Spleen (tissue), 11 donors: Measurements from ENCODE around the gene FCRLB. TPM values are rescaled to one million over a fixed set of nuclear protein-coding genes. Genes with fewer than 3 reads are reported as not detected.

ENCODE experiments used
- DNase-seq: peaks from one replicate; pipeline ENCODE4 v3.0.0-alpha.2; 2020
- H3K27ac ChIP-seq, 8 donors: fragments of 200-600 bp; sonication (generic) in 7 of 8; 1 replicate in 4 of 8; 2 replicates in 4 of 8; pipeline versions ENCODE4 v1.5.0 to v1.8.0; 2016 to 2021; ENCODE audit warnings: inconsistent platforms in 4 of 8, mild to moderate bottlenecking in 4 of 8, moderate library complexity in 1 of 8
- H3K27me3 ChIP-seq, 7 donors: fragments of 200-600 bp; sonication (generic) in 6 of 7; replicated peaks in 1 of 7; 1 replicate in 4 of 7; 2 replicates in 3 of 7; pipeline versions ENCODE4 v1.5.0 to v1.8.0; 2016 to 2021; ENCODE audit warnings: inconsistent platforms in 3 of 7, mild to moderate bottlenecking in 1 of 7
- H3K36me3 ChIP-seq, 6 donors: fragments of 200-600 bp; sonication (generic) in 5 of 6; 1 replicate in 4 of 6; 2 replicates in 2 of 6; pipeline versions ENCODE4 v1.5.0 to v1.8.0; 2016 to 2021; ENCODE audit warnings: inconsistent platforms in 2 of 6
- H3K4me1 ChIP-seq, 6 donors: fragments of 200-600 bp; sonication (generic) in 5 of 6; 1 replicate in 3 of 6; 2 replicates in 3 of 6; pipeline versions ENCODE4 v1.5.0 to v1.8.0; 2016 to 2021; ENCODE audit warnings: inconsistent platforms in 3 of 6
- H3K4me3 ChIP-seq, 8 donors: fragments of 200-600 bp; sonication (generic) in 7 of 8; 1 replicate in 4 of 8; 2 replicates in 4 of 8; pipeline versions ENCODE4 v1.5.0 to v1.8.0; 2016 to 2021; ENCODE audit warnings: inconsistent platforms in 4 of 8, mild to moderate bottlenecking in 4 of 8, moderate library complexity in 2 of 8
- H3K9me3 ChIP-seq, 8 donors: fragments of 200-600 bp; sonication (generic) in 7 of 8; 1 replicate in 4 of 8; 2 replicates in 4 of 8; pipeline versions ENCODE4 v1.5.0 to v1.8.0; 2016 to 2021; ENCODE audit warnings: inconsistent platforms in 4 of 8
- POLR2A ChIP-seq, 3 donors: fragments of 450-650 bp; IDR thresholded peaks; one replicate each; pipeline ENCODE4 v1.5.1; 2017; ENCODE audit warnings: antibody characterized with exemption in 3 of 3, mild to moderate bottlenecking in 1 of 3
- POLR2AphosphoS5 ChIP-seq, 3 donors: sonication (generic); formaldehyde crosslinking; IDR thresholded peaks; one replicate each; pipeline ENCODE4 v1.5.1; 2017; ENCODE audit warnings: antibody characterized with exemption in 3 of 3
- WGBS, 5 donors: extraction: QIAGEN DNeasy Blood & Tissue Kit in 3 of 5; methylation state at CpG; one replicate each; pipeline versions ENCODE4 v1.1.5 to v1.1.7; 2013 to 2018; 5-methylcytosine and 5-hydroxymethylcytosine counted together
- intact Hi-C: fragments of 100-400 bp; cut with DNase I; formaldehyde crosslinking; loops from one replicate; pipeline ENCODE4 v1.15.0; 2023; ENCODE audit warnings: low total_unique reads
- polyA plus RNA-seq, 3 donors: library from polyadenylated mRNA; stranded (reverse); fragments of 200-250 nt; gene quantifications; one replicate each; pipeline ENCODE4 v1.2.1, GENCODE V29; 2013
- total RNA-seq, 7 donors: library from RNA; depleted of rRNA in 3 of 7; stranded (reverse); fragments of >200 nt in 3 of 7; fragmentation: NEBNext Ultra II Directional in 4 of 7; extraction: Animal tissue kit (Norgen Biotek cat#: 25700) in 4 of 7; gene quantifications; one replicate each; pipeline versions ENCODE4 v1.1.0 to v1.2.1, GENCODE V29; 2016 to 2021
- TF ChIP-seq, protein P1 (sequence below), 11 experiments: fragments of 200-600 bp in 7 of 11; fragments of 450-650 bp in 4 of 11; sonication (generic) in 4 of 11; IDR thresholded peaks in 8 of 11; conservative IDR thresholded peaks in 3 of 11; 1 replicate in 7 of 11; 2 replicates in 4 of 11; pipeline versions ENCODE4 v1.4.0 to v1.8.0; 2016 to 2021; ENCODE audit warnings: antibody characterized with exemption in 11 of 11, inconsistent platforms in 4 of 11, mild to moderate bottlenecking in 1 of 11
- donor health status: healthy with polysubstance abuse.
- donor health status: DM: no; HTN: no; CAD: no; lungs with moderate emphysema.
- donor health status: DM: no; HTN: no; CAD: no.
- donor health status: Bipolar disorder and iron deficiency.
- donor health status: healthy.
- donor health status: DM: no; HTN: no; CAD: no.
- donor health status: DM: yes; HTN: yes; CAD: no.

Gene FCRLB
- total and polyA plus RNA-seq, 10 donors: 1.2 to 4.3 (median 2.1) TPM

- Histone ChIP-seq H3K4me1 (no peaks in the 10 kb centered on the region), H3K9me3 (no peaks in the 10 kb centered on the region), H3K4me3 (no peak overlapping the region), H3K27me3 (peaks cover 0 to 12% (median 0%) of the 10 kb centered on the region in 7 donors), H3K36me3 (peaks cover 0 to 23% (median 2%) of the 10 kb centered on the region in 6 donors), H3K27ac (no peak overlapping the region)
- DNase-seq: no peak
- TF ChIP-seq POLR2AphosphoS5 (IDR thresholded peaks at IDR 0.05) (no peak), POLR2A (IDR thresholded peaks at IDR 0.05) (no peak)
- TF ChIP-seq, protein P1, sequence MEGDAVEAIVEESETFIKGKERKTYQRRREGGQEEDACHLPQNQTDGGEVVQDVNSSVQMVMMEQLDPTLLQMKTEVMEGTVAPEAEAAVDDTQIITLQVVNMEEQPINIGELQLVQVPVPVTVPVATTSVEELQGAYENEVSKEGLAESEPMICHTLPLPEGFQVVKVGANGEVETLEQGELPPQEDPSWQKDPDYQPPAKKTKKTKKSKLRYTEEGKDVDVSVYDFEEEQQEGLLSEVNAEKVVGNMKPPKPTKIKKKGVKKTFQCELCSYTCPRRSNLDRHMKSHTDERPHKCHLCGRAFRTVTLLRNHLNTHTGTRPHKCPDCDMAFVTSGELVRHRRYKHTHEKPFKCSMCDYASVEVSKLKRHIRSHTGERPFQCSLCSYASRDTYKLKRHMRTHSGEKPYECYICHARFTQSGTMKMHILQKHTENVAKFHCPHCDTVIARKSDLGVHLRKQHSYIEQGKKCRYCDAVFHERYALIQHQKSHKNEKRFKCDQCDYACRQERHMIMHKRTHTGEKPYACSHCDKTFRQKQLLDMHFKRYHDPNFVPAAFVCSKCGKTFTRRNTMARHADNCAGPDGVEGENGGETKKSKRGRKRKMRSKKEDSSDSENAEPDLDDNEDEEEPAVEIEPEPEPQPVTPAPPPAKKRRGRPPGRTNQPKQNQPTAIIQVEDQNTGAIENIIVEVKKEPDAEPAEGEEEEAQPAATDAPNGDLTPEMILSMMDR (IDR thresholded peaks at IDR 0.05 in 8 of 11, conservative IDR thresholded peaks at IDR 0.05 in 3 of 11): no peak
- 81 to 91% (median 87%) methylated on average over 5 of the region's 5 CpGs for WGBS, 5 donors
- intact Hi-C loops: no loop called here
Observed at GRCh38 chr1:161676958-161677689, 44.2 kb upstream of the FCRLB start.

DNA sequence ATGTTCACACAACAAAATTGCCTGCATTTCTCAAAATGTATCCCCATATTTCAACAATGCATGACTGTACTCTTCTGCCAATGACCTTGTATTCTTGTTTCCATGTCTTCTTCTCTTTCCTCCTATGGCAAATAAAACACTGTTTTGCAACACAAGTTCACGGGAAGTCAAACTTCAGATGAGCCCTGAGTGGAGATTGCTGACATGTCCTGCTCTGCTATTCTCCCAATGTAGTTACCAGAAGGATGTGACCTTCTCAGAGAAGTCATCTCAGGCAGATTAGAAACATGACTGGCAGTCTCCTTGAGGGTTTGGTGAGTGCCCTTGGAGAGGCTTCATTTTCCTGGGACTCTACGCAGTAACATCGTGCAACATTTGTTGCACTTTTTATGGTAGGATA is 42.8 kb upstream of the FCRLB start:
- TF ChIP-seq, protein P1 (IDR thresholded peaks at IDR 0.05 in 8 of 11, conservative IDR thresholded peaks at IDR 0.05 in 3 of 11): no peak
- no peak for TF ChIP-seq POLR2A (IDR thresholded peaks at IDR 0.05)
- H3K36me3 ChIP-seq: peaks cover 0 to 17% (median 2%) of the 10 kb centered on the region in 6 donors
- 80 to 91% (median 83%) methylated on average over 3 of the region's 3 CpGs for WGBS, 5 donors
- H3K27ac ChIP-seq: no peak overlapping the region
- DNase-seq: no peak
- intact Hi-C loops: no loop called here
- no peaks in the 10 kb centered on the region for H3K9me3 ChIP-seq
- no peaks in the 10 kb centered on the region for H3K4me1 ChIP-seq
- peaks cover 0 to 12% (median 0%) of the 10 kb centered on the region in 7 donors for H3K27me3 ChIP-seq
- no peak overlapping the region for H3K4me3 ChIP-seq

- H3K36me3 ChIP-seq: peaks cover 0 to 12% (median 2%) of the 10 kb centered on the region in 6 donors
- H3K4me1 ChIP-seq: no peaks in the 10 kb centered on the region
- WGBS, 5 donors: 75 to 92% (median 81%) methylated on average over 3 of the region's 3 CpGs
- peaks cover 0 to 17% (median 0%) of the 10 kb centered on the region in 7 donors for H3K27me3 ChIP-seq
- no peak for TF ChIP-seq POLR2A (IDR thresholded peaks at IDR 0.05)
- no peaks in the 10 kb centered on the region for H3K9me3 ChIP-seq
- no peak overlapping the region for H3K27ac ChIP-seq
- no peak overlapping the region for H3K4me3 ChIP-seq
- intact Hi-C loops: no loop called here
- no peak for DNase-seq
Observed at GRCh38 chr1:161681879-161682278, 39.5 kb upstream of the FCRLB start.

DNA sequence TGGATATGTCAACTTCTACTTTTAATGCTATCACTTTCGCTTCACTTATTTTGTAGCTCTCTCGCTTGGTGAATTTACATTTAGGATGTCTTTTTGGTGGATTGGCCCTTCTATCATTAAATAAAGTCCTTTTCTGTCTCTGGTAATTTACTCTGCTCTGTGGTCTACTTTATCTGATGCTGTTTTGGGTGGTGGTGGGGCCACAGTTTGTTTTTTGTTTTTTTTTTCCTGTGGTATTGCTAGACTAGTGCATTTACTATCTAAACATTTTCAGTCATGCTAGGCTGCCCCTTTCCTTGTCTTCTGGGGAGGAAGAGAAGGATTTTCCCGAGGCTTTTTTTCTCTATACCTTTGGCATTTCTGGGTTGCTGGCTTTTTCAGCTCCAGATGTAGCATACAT is 32.4 kb upstream of the FCRLB start:
- H3K27ac ChIP-seq: no peak overlapping the region
- no peaks in the 10 kb centered on the region for H3K4me1 ChIP-seq
- H3K36me3 ChIP-seq: no peaks in the 10 kb centered on the region
- no peak overlapping the region for H3K4me3 ChIP-seq
- no peak for DNase-seq
- 74 to 79% (median 75%) methylated on average over 3 of the region's 3 CpGs for WGBS, 5 donors
- TF ChIP-seq, protein P1 (IDR thresholded peaks at IDR 0.05 in 8 of 11, conservative IDR thresholded peaks at IDR 0.05 in 3 of 11): no peak
- TF ChIP-seq POLR2A (IDR thresholded peaks at IDR 0.05) (no peak), POLR2AphosphoS5 (IDR thresholded peaks at IDR 0.05) (no peak)
- H3K27me3 ChIP-seq: peaks cover 0 to 54% (median 0%) of the 10 kb centered on the region in 7 donors
- intact Hi-C loops: no loop called here
- no peaks in the 10 kb centered on the region for H3K9me3 ChIP-seq
